ENCODE data around the gene ELFN2.

The ELFN2 gene

GRCh38 chr22:37430941-37431340, 3.7 kb upstream of the ELFN2 start:
- in situ Hi-C loops (cut with HindIII; ENCODE audit: low pct_unique_long_range_greater_than_20kb, low sequenced_read_pairs), result no loop called here
- no peak for TF ChIP-seq JUND (IDR thresholded peaks at IDR 0.05; ENCODE audit: low read depth)
- no peak for DNase-seq (ENCODE audit: low read depth in 1 of 2, low spot score in 1 of 2)

DNA sequence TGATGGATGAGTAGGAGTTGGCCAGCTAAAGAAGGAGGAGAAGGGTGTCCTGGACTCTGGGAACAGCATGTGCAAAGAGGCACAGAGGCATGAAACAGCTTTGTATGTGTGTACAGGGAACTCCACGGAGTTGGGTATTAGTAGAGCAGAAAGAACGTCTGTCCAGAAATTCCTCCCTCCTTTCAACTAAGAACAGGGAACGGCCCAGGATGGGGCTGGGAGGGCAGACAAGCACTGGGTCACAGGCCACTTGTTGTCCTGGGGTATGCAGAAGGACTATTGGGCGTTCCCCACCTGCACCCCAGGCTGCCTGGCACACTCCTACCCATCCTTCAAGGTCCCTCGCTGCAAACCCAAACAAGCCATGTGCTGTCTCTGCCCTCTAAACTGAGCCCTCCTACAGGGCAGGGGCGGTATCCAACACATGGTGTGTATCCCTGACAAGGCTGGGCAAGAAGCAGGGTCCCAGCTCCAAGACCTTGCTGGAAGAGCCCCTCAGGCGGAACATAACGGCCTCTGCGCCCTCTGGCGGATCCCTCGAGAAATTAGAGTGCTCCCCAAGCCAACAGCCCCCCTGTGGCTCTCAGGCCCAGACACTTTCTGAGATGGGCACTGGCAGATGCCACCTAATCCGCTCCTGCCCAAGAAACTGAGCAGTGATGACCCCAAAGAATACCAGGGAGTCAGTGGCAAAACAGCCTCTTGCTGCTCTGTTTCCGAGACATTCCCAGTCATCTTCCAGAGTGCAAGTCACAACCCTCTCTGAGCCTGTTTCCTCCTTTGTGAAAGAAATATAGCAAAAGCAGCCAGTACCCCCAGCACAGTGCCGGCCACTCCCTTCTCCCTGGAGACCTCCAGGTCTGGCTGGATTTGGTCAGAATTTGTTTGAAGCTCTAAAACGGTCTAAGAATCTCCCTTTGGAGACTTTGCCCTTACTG, 1.6 kb upstream of the ELFN2 start:
- in situ Hi-C loops (cut with HindIII; ENCODE audit: low pct_unique_long_range_greater_than_20kb, low sequenced_read_pairs), result no loop called here
- TF ChIP-seq JUND (IDR thresholded peaks at IDR 0.05; ENCODE audit: low read depth), result no peak
- peak; percentile 33 to 35 for DNase-seq (ENCODE audit: low read depth in 1 of 2, low spot score in 1 of 2)

DNA sequence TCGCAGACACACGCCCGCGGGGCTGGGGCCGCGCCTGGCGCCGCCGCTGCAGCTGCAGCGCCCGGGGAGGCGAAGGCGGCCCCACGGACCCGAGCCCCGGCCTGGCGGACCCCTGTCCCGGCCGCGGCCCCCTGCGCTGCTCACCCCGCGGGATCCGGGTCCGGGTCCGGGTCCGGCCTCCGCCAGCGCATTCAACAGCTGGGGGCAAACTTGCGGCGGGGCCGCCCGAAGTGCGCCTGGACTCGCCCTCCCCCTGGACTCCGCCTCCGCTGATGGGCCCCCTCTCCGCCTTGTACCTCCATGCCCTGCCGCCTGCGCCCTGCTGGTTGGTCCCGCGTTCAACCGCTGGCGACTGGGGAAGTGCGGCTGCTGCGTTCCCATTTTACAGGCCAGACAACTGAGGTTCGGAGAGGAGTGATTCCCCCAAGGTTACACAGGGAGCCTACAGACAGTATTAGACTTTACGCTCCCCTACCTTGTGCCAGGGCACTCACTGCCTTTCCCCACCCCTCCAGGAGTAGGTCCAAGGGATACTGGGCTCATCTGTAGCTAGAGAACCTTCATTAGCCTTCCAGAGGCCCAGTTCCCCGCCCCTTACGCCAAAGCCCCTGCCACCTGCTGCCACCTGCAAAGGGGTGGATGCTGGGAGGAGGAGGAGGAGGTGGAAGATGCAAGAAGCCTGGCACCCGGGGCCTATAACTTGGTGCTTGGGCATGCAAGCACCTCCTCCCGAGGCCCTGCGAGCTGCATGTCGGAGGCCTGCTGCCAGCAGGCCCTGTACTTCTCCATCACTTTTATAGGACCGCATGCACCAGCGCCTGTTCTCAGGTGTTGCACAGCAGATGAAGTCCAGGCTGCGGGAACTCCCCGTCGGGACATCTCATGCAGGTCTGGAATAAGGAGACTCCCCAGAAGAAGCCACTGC, 694 bp upstream of the ELFN2 start:
- no peak for TF ChIP-seq JUND (IDR thresholded peaks at IDR 0.05; ENCODE audit: low read depth)
- no peak for DNase-seq (ENCODE audit: low read depth in 1 of 2, low spot score in 1 of 2)
- in situ Hi-C loops (cut with HindIII; ENCODE audit: low pct_unique_long_range_greater_than_20kb, low sequenced_read_pairs), result no loop called here

GRCh38 chr22:37426706-37427134, 559 bp downstream of the ELFN2 start:
- no peak for DNase-seq (ENCODE audit: low read depth in 1 of 2, low spot score in 1 of 2)
- TF ChIP-seq JUND (IDR thresholded peaks at IDR 0.05; ENCODE audit: low read depth), result no peak
- in situ Hi-C loops (cut with HindIII; ENCODE audit: low pct_unique_long_range_greater_than_20kb, low sequenced_read_pairs), result no loop called here

DNA sequence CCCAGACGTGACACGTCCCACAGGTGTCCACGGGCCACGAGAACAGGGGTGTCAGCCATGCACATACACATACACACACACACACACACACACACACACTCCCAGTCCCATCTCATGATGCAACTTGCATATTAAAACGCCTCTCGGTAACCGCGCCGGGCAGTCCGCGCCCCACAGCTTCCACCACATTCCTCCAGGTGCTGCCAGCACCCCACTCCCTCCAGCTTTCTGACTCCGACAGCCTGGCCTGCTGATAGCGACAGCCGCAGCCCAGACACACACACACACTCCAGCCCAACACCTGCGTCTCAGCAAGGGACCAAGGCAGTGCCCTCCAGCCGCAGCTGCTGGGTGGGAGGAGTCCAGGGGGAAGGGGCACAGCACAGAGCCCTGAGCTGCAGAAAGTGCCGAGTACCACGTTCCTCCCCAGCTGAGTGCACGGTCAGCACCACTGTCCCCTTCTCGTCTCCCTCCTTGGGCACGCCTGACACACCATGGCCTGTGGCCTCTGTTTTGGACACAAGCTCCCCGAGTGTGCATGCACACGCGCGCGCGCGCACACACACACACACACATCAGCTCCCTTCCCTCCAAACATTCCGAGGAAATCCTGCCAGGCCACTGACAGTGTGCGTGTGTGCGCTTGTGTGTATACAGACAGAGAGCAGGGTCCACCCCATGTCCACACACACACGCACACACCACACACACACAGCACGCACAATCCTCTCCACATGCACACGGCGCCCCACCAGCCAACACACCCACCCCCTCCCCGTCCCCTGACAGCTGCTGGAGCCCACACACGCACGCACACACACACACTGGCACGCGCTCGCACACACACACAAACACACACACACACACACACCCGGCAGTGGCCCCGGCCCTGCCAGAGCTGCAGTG, 1.2 kb downstream of the ELFN2 start:
- in situ Hi-C loops (cut with HindIII; ENCODE audit: low pct_unique_long_range_greater_than_20kb, low sequenced_read_pairs), result no loop called here
- DNase-seq (ENCODE audit: low read depth in 1 of 2, low spot score in 1 of 2), result no peak
- no peak for TF ChIP-seq JUND (IDR thresholded peaks at IDR 0.05; ENCODE audit: low read depth)

DNA sequence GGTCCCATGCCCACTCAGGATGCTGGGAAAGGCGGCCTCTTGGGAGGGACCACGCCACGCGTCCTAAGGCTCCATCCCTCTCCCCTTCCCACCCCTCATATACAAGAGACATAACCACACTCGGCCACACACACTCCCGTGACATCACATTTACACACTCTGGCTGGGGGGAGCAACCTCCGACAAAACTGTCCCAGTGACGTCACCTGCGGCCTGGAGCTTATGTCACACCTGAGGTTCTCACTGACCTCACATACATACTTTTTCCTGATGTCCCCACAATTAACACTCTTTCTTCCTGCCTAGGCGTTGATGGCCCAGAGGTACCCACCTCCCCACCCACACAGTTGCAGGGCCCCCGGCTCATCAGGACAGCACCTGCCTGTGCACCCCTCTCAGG, 1.9 kb downstream of the ELFN2 start:
- in situ Hi-C loops (cut with HindIII; ENCODE audit: low pct_unique_long_range_greater_than_20kb, low sequenced_read_pairs), result no loop called here
- TF ChIP-seq JUND (IDR thresholded peaks at IDR 0.05; ENCODE audit: low read depth), result no peak
- no peak for DNase-seq (ENCODE audit: low read depth in 1 of 2, low spot score in 1 of 2)

- no peak for TF ChIP-seq JUND (IDR thresholded peaks at IDR 0.05; ENCODE audit: low read depth)
- DNase-seq (ENCODE audit: low read depth in 1 of 2, low spot score in 1 of 2), result no peak
- in situ Hi-C loops (cut with HindIII; ENCODE audit: low pct_unique_long_range_greater_than_20kb, low sequenced_read_pairs), result no loop called here
These were observed 4.0 kb downstream of the ELFN2 start for GRCh38 chr22:37423283-37423682.

- DNase-seq (ENCODE audit: low read depth in 1 of 2, low spot score in 1 of 2), result no peak
- in situ Hi-C loops (cut with HindIII; ENCODE audit: low pct_unique_long_range_greater_than_20kb, low sequenced_read_pairs), result no loop called here
- no peak for TF ChIP-seq JUND (IDR thresholded peaks at IDR 0.05; ENCODE audit: low read depth)
These were observed 5.8 kb downstream of the ELFN2 start for GRCh38 chr22:37421468-37421877.

DNA sequence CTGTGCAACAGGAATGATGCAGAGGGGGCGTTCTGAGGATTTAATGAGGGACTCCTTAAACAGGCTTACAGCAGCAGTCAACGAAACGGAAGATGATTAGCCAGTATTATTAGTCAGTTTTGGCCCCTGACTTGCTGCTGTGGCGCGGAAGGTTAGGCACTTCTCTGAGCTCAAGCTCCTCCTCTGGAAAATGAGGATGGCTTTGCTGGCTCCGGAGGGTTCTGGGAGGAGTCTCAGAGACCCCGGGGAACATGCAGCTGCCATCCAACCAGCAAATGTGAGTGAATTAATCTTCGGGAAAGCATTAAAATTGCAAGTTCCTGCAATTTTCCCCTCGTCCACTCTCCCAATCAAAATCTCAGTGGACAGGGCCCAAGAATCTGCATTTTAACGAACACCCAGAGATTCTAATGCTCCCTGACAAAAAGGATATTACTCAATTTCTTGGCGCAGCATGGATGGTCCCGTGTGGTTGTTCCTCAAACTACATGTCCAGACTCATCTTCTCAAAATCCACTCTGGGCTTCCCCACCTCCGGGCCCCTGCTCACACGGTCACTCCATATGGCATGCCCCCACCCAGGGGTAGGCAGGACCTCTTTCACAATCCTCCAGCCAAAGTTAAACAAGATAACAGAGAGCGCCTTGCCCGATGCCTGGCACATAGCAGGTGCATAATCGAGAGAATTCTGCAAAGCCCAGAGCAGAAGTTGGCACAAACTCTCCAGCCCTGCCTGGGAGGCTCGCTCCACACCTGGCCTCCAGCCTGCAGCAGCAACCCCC, 6.4 kb downstream of the ELFN2 start:
- in situ Hi-C loops (cut with HindIII; ENCODE audit: low pct_unique_long_range_greater_than_20kb, low sequenced_read_pairs), result no loop called here
- no peak for TF ChIP-seq JUND (IDR thresholded peaks at IDR 0.05; ENCODE audit: low read depth)
- no peak for DNase-seq (ENCODE audit: low read depth in 1 of 2, low spot score in 1 of 2)

GRCh38 chr22:37419969-37420685, 7.2 kb downstream of the ELFN2 start:
- DNase-seq (ENCODE audit: low read depth in 1 of 2, low spot score in 1 of 2), result no peak
- no peak for TF ChIP-seq JUND (IDR thresholded peaks at IDR 0.05; ENCODE audit: low read depth)
- in situ Hi-C loops (cut with HindIII; ENCODE audit: low pct_unique_long_range_greater_than_20kb, low sequenced_read_pairs), result no loop called here

Data from T47D (cell line).